Measurements from ENCODE around the gene MRTFA.

DNA sequence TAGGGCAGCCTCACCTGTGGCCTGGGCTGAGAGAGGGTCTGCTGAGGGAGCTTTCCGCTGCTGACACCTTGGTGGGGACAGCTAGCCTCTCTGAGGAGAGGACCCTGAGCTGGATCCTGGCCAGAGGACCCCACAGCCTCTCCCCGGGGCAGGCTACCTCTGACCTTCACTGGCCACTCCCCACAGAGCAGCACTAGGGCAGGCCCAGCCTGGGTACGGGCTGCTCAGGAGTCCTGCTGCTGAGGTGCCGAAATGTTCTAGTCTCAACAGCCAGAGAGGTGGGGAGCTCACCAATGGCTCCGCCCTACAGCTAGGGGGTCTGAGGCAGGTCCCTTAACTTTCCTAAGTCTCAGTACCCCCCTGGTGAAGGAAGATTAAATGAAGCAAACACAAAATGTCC lies 218.6 kb downstream of the MRTFA start:
- TF ChIP-seq, protein P1, sequence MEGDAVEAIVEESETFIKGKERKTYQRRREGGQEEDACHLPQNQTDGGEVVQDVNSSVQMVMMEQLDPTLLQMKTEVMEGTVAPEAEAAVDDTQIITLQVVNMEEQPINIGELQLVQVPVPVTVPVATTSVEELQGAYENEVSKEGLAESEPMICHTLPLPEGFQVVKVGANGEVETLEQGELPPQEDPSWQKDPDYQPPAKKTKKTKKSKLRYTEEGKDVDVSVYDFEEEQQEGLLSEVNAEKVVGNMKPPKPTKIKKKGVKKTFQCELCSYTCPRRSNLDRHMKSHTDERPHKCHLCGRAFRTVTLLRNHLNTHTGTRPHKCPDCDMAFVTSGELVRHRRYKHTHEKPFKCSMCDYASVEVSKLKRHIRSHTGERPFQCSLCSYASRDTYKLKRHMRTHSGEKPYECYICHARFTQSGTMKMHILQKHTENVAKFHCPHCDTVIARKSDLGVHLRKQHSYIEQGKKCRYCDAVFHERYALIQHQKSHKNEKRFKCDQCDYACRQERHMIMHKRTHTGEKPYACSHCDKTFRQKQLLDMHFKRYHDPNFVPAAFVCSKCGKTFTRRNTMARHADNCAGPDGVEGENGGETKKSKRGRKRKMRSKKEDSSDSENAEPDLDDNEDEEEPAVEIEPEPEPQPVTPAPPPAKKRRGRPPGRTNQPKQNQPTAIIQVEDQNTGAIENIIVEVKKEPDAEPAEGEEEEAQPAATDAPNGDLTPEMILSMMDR (IDR thresholded peaks at IDR 0.05) = no peak
- no peak for TF ChIP-seq POLR2A (IDR thresholded peaks at IDR 0.05)
